HG03139 (cell line): Measurements from ENCODE around the gene CEL.
"Not testable (repeated sequence)": the region's sequence is repeated elsewhere in the genome, so short reads cannot be mapped to it uniquely, and the experiment has no call there.

ENCODE experiments used
- ATAC-seq: cut with Tn5 transposase; IDR thresholded peaks from one replicate; pipeline ENCODE4 v1.9.1; 2021; ENCODE audit not compliant: unreplicated experiment

The CEL gene

DNA sequence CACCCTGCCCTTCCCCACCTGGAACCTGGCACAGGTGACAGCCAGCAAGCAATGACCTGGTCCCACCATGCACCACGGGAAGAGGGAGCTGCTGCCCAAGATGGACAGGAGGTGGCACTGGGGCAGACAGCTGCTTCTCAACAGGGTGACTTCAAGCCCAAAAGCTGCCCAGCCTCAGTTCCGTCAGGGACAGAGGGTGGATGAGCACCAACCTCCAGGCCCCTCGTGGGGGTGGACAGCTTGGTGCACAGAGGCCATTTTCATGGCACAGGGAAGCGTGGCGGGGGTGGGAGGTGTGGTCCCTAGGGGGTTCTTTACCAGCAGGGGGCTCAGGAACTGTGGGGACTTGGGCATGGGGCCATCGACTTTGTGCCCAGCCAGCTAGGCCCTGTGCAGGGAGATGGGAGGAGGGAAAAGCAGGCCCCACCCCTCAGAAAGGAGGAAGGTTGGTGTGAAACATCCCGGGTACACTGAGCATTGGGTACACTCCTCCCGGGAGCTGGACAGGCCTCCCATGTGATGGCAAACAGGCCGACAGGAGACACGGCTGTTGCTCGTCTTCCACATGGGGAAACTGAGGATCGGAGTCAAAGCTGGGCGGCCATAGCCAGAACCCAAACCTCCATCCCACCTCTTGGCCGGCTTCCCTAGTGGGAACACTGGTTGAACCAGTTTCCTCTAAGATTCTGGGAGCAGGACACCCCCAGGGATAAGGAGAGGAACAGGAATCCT, 1.9 kb downstream of the CEL start:
- ATAC-seq, result no peak

DNA sequence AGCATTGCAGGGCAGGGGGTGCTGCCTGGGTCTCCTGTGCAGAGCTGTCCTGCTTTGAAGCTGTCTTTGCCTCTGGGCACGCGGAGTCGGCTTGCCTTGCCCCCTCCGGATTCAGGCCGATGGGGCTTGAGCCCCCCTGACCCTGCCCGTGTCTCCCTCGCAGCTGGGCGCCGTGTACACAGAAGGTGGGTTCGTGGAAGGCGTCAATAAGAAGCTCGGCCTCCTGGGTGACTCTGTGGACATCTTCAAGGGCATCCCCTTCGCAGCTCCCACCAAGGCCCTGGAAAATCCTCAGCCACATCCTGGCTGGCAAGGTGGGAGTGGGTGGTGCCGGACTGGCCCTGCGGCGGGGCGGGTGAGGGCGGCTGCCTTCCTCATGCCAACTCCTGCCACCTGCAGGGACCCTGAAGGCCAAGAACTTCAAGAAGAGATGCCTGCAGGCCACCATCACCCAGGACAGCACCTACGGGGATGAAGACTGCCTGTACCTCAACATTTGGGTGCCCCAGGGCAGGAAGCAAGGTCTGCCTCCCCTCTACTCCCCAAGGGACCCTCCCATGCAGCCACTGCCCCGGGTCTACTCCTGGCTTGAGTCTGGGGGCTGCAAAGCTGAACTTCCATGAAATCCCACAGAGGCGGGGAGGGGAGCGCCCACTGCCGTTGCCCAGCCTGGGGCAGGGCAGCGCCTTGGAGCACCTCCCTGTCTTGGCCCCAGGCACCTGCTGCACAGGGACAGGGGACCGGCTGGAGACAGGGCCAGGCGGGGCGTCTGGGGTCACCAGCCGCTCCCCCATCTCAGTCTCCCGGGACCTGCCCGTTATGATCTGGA, 2.7 kb downstream of the CEL start:
- no peak for ATAC-seq

DNA sequence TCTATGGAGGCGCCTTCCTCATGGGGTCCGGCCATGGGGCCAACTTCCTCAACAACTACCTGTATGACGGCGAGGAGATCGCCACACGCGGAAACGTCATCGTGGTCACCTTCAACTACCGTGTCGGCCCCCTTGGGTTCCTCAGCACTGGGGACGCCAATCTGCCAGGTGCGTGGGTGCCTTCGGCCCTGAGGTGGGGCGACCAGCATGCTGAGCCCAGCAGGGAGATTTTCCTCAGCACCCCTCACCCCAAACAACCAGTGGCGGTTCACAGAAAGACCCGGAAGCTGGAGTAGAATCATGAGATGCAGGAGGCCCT, 3.2 kb downstream of the CEL start:
- ATAC-seq, result no peak

DNA sequence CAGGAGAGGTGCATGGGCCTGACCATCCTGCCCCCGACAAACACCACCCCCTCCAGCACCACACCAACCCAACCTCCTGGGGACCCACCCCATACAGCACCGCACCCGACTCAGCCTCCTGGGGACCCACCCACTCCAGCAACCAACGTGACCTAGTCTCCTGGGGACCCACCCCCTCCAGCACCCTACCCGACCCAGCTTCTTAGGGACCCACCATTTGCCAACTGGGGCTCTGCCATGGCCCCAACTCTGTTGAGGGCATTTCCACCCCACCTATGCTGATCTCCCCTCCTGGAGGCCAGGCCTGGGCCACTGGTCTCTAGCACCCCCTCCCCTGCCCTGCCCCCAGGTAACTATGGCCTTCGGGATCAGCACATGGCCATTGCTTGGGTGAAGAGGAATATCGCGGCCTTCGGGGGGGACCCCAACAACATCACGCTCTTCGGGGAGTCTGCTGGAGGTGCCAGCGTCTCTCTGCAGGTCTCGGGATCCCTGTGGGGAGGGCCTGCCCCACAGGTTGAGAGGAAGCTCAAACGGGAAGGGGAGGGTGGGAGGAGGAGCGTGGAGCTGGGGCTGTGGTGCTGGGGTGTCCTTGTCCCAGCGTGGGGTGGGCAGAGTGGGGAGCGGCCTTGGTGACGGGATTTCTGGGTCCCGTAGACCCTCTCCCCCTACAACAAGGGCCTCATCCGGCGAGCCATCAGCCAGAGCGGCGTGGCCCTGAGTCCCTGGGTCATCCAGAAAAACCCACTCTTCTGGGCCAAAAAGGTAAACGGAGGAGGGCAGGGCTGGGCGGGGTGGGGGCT, 4.6 kb downstream of the CEL start:
- ATAC-seq, result no peak

DNA sequence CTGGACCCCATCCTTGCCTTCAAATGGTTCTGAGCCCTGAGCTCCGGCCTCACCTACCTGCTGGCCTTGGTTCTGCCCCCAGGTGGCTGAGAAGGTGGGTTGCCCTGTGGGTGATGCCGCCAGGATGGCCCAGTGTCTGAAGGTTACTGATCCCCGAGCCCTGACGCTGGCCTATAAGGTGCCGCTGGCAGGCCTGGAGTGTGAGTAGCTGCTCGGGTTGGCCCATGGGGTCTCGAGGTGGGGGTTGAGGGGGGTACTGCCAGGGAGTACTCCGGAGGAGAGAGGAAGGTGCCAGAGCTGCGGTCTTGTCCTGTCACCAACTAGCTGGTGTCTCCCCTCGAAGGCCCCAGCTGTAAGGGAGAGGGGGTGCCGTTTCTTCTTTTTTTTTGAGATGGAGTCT, 5.2 kb downstream of the CEL start:
- no peak for ATAC-seq

DNA sequence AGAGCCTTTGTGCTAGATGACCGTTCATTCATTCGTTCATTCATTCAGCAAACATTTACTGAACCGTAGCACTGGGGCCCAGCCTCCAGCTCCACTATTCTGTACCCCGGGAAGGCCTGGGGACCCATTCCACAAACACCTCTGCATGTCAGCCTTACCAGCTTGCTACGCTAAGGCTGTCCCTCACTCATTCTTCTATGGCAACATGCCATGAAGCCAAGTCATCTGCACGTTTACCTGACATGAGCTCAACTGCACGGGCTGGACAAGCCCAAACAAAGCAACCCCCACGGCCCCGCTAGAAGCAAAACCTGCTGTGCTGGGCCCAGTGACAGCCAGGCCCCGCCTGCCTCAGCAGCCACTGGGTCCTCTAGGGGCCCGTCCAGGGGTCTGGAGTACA, 6.0 kb downstream of the CEL start:
- ATAC-seq, result no peak

DNA sequence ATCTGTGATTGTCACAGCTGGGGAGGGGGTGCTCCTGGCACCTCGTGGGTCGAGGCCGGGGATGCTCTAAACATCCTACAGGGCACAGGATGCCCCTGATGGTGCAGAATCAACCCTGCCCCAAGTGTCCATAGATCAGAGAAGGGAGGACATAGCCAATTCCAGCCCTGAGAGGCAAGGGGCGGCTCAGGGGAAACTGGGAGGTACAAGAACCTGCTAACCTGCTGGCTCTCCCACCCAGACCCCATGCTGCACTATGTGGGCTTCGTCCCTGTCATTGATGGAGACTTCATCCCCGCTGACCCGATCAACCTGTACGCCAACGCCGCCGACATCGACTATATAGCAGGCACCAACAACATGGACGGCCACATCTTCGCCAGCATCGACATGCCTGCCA, 6.7 kb downstream of the CEL start:
- ATAC-seq, result not testable (repeated sequence)

DNA sequence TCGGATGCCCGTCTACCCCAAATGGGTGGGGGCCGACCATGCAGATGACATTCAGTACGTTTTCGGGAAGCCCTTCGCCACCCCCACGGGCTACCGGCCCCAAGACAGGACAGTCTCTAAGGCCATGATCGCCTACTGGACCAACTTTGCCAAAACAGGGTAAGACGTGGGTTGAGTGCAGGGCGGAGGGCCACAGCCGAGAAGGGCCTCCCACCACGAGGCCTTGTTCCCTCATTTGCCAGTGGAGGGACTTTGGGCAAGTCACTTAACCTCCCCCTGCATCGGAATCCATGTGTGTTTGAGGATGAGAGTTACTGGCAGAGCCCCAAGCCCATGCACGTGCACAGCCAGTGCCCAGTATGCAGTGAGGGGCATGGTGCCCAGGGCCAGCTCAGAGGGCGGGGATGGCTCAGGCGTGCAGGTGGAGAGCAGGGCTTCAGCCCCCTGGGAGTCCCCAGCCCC, 8.8 kb downstream of the CEL start:
- ATAC-seq, result not testable (repeated sequence)

DNA sequence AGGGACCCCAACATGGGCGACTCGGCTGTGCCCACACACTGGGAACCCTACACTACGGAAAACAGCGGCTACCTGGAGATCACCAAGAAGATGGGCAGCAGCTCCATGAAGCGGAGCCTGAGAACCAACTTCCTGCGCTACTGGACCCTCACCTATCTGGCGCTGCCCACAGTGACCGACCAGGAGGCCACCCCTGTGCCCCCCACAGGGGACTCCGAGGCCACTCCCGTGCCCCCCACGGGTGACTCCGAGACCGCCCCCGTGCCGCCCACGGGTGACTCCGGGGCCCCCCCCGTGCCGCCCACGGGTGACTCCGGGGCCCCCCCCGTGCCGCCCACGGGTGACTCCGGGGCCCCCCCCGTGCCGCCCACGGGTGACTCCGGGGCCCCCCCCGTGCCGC, 9.2 kb downstream of the CEL start:
- not testable (repeated sequence) for ATAC-seq

DNA sequence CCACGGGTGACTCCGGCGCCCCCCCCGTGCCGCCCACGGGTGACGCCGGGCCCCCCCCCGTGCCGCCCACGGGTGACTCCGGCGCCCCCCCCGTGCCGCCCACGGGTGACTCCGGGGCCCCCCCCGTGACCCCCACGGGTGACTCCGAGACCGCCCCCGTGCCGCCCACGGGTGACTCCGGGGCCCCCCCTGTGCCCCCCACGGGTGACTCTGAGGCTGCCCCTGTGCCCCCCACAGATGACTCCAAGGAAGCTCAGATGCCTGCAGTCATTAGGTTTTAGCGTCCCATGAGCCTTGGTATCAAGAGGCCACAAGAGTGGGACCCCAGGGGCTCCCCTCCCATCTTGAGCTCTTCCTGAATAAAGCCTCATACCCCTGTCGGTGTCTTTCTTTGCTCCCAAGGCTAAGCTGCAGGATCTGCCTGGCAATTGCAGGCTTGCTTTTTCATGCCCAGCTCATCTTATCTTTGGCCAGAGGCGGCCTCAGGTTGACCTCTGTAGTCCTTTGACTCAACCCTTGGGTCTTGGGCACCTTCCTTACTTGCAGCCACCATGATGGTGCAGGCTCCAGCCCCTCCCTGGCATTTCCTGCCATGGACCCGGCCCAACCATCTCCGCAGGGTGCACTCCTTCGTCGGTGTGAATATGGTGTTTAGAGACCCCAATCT, 9.8 kb downstream of the CEL start:
- ATAC-seq, result no peak

DNA sequence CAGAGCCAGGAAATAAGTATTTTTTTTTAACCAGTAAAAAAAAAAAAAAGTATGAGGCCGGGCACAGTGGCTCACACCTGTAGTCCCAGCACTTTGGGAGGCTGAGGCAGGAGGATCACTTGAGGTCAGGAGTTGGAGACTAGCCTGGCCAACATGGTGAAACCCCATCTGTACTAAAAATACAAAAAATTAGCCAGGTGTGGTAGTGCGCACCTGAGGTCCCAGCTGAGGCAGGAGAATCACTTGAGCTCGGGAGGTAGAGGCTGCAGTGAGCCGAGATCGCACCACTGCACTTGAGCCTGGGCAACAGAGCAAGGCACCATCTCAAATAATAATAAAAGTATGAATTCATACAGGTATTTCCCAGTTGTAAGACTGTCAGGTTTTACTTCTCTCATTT, 10.4 kb downstream of the CEL start:
- not testable (repeated sequence) for ATAC-seq

DNA sequence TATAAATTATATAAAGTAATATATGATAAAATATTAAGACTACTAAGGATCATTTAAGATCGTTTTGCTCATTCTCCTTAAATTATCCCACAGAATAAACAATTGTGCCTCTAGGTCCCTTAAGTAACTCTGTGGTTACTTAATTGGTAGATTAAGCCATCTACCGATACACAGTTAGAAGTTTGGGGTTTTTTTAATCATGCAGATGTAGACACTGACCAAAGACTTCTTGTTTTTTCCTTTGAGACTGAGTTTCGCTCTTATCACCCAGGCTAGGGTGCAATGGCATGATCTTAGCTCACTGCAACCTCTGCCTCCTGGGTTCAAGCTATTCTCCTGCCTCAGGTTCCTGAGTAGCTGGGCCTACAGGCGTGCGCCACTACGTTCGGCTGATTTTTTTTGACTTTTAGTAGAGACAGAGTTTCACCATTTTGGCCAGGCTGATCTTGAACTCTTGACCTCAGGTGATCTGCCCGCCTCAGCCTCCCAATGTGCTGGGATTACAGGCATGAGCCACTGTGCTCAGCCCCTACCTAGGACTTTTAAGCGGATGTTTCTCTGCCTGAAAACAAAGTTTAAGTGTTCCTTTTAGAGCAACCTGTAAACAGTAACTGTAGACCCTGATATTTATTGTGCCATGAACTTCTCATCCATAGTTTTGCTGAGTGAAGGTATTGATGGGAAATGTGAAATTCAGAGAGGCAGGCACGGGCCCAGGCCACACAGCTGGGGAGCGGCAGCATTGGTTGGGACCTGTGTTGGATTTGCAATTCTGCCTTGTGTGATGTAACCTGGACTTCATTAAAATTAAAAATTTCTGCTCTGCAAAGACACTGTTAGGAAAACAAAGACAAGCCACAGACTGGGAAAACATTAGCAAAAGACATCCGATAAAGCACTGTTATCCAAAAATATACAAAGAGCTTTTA, 11.6 kb downstream of the CEL start:
- no peak for ATAC-seq

DNA sequence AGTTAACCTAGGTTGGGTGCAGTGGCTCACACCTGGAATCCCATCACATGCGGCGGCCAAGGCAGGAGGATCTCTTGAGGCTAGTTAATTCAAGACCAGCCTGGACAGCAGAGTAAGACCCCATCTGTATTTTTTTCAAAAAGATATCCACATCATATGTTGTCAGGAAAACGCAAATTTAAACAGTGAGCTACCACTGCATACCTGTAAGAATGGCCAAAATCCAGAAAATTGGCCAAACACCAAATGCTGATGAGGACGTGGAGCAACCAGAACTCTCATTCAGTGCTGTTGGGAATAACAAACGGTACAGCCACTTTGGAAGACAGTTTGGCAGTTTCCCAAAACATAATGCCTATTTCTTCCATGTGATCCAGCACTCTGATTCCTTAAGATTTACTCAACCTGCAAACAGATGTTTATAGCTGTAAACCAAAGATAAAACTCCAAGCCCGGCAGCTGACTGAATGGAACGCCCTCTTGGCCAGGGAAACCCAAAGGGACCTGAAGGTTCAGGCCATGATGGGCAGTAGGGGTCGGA, 12.4 kb downstream of the CEL start:
- ATAC-seq, result no peak

DNA sequence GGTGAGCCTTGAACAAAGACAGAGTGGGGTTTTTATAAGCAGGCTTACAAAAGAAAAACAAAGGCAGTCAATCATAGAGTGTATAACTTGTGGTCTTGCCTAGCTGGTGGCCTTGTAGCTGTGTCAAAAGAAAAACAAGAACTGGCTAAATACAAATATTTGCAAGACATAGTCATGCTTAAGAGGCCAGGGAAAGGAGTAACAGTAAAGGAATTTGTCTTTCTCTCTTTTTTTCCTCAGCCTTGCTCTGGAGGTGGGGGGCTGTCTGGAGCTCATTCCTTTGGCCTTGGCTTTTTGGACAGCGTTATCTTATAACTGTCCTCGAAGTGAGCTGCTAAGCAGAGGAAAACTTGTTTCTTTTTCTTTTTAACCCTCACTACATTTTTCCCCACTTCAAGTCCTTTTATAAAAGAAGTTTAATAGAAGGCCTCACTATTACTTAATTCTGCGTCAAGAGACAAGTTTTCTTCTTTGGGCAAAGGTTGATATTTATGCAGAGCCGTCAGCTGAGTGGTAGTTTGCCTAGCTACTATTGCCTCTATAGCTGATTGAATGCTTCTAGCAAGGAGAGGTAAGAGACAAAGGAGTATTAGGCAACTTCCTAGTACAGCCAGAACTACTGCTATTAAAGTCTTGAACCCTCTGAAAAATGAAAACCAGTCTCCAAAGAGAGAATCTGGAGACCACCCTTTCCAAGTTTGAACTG, 14.3 kb downstream of the CEL start:
- ATAC-seq, result no peak

DNA sequence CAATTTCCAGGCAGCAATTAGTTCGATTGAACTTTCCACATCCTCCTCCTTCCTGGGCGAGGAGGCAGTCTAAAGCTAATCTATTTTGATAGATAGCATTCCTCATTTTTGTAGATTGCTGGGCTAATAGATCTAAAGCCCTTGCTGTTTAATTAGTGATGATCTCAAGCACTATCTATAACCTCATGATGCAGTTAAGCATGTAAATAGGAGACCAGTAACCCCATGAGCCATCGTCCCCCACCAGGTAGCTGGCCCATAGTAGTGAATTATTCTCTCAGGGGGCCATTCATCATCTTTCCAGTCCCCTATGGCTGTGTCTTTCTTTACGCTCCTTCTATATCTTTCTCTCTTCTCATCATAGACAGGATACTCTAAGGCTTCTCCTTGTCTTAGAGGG, 14.9 kb downstream of the CEL start:
- ATAC-seq, result no peak

DNA sequence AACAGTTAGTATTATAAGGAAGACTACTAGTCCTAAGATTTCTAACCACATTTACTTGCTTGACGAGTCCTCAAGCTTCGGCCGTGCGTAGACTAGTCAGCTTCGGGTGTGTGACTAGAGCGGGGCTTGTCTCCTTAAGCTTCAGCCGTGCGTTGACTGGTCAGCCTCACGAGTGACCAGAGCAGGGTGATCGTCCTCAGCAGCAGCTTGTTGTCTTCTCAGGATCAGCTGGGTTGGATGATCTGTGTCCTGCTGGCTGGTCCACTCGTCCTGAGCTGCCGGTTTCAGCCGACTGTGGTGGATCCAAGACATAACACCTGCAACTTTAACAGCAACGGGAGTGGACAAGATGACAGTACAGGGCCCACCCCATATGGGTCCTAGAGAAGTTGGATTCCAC, 16.7 kb downstream of the CEL start:
- no peak for ATAC-seq

DNA sequence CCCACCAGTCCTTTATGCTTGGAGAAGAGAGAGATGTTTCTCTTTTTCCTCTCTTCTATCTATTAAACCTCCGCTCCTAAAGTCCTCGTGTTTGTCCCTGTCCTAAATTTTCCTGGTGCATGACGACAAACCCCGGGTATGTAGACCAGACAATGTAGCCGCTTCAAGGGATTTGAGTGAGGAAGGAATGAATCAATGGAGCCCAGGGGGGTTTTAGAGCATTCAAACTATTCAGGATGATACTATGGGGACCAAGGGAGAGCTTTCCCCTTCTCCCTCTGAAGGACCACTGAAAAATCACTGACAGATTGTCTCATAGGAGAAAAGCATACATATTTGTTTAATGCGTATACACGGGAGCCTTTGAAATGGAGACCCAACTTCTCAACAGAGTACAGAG, 18.4 kb downstream of the CEL start:
- ATAC-seq, result no peak

DNA sequence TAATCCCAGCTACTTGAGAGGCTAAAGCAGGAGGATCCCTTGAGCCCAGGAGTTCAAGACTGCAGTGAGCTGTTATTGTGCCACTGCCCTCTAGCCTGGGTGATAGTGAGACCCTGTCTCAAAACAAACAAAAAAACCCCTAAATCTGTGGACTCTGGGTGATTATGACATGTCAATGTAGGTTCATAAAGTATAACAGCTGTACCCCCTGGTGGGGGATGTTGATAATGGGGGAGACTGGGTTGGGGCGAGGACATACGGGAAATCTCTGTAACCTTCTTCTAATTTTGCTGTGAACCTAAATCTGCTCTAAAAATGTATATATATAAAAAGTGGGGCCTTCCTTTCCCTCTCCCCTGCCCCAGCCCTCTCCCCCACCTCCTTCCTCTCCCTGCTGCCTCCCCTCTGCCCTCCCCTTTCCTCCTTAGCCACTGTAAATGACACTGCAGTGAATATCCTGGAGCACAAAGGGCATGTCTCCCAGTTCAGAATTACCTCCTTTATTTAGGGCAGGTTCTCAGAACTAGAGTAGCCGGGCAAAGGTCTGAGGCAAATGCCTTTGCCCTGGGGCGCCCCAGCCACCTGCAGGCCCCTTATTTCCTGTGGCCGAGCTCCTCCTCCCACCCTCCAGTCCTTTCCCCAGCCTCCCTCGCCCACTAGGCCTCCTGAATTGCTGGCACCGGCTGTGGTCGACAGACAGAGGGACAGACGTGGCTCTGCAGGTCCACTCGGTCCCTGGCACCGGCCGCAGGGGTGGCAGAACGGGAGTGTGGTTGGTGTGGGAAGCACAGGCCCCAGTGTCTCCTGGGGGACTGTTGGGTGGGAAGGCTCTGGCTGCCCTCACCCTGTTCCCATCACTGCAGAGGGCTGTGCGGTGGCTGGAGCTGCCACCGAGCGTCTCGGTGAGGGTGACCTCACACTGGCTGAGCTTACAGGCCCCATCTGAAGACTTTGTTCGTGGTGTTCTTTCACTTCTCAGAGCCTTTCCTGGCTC, 19.3 kb downstream of the CEL start:
- not testable (repeated sequence) for ATAC-seq
